MM.1S (cell line): ENCODE measurements around the gene NDUFAF2.

Source experiments
- DNase-seq: peaks from one replicate; pipeline ENCODE4 v3.0.0-alpha.2; 2015
- H2AFZ ChIP-seq: fragments of 300-600 bp; sonication (generic); 2 replicates; pipeline ENCODE4 v1.6.0; 2016; ENCODE audit warnings: antibody characterized with exemption, low read length
- H3F3A ChIP-seq: fragments of 300-600 bp; sonication (generic); 2 replicates; pipeline ENCODE4 v1.6.1; 2016; ENCODE audit warnings: mild to moderate bottlenecking, antibody characterized with exemption, low read length, moderate library complexity, mixed read lengths; ENCODE audit not compliant: insufficient read depth
- H3K27ac ChIP-seq: fragments of 300-600 bp; sonication (generic); 2 replicates; pipeline ENCODE4 v1.5.1; 2016; ENCODE audit warnings: mild to moderate bottlenecking, low read length
- H3K27me3 ChIP-seq: fragments of 300-600 bp; sonication (generic); replicated peaks from 2 replicates; pipeline ENCODE4 v1.6.0; 2016; ENCODE audit warnings: low read length; ENCODE audit not compliant: insufficient read depth
- H3K36me3 ChIP-seq: fragments of 300-600 bp; sonication (generic); replicated peaks from 2 replicates; pipeline ENCODE4 v1.6.1; 2016; ENCODE audit warnings: mild to moderate bottlenecking, low read length, mixed read lengths; ENCODE audit not compliant: insufficient read depth
- H3K4me1 ChIP-seq: fragments of 300-600 bp; sonication (generic); 2 replicates; pipeline ENCODE4 v1.6.1; 2016; ENCODE audit warnings: low read length, mixed read lengths
- H3K4me2 ChIP-seq: fragments of 300-600 bp; sonication (generic); 2 replicates; pipeline ENCODE4 v1.6.0; 2016; ENCODE audit warnings: low read depth, low read length
- H3K4me3 ChIP-seq: fragments of 300-600 bp; sonication (generic); 2 replicates; pipeline ENCODE4 v1.5.1; 2016; ENCODE audit warnings: low read length, mixed read lengths
- H3K79me2 ChIP-seq: fragments of 300-600 bp; sonication (generic); 2 replicates; pipeline ENCODE4 v1.6.1; 2016; ENCODE audit warnings: mixed run types, low read length, mixed read lengths
- H3K9ac ChIP-seq: fragments of 300-600 bp; sonication (generic); 2 replicates; pipeline ENCODE4 v1.6.1; 2016; ENCODE audit warnings: low read length, mixed read lengths
- H3K9me2 ChIP-seq: fragments of 300-600 bp; sonication (generic); replicated peaks from 2 replicates; pipeline ENCODE4 v1.6.1; 2016; ENCODE audit warnings: mild to moderate bottlenecking, low read length, mixed read lengths; ENCODE audit not compliant: insufficient read depth
- H3K9me3 ChIP-seq: fragments of 300-600 bp; sonication (generic); replicated peaks from 2 replicates; pipeline ENCODE4 v1.6.1; 2016; ENCODE audit warnings: mild to moderate bottlenecking, low read length, mixed read lengths; ENCODE audit not compliant: insufficient read depth
- H4K20me1 ChIP-seq: fragments of 300-600 bp; sonication (generic); 2 replicates; pipeline ENCODE4 v1.6.1; 2016; ENCODE audit warnings: mild to moderate bottlenecking, low read length, moderate library complexity, mixed read lengths; ENCODE audit not compliant: insufficient read depth
- EZH2 ChIP-seq: fragments of 300-600 bp; sonication (generic); optimal IDR thresholded peaks from 2 replicates; pipeline ENCODE3; 2017; ENCODE audit warnings: low read depth, mild to moderate bottlenecking, antibody characterized with exemption, low read length, mixed read lengths
- EZH2phosphoT487 ChIP-seq: fragments of 300-600 bp; sonication (generic); IDR thresholded peaks from 2 replicates; pipeline ENCODE4 v1.6.1; 2018; ENCODE audit warnings: antibody characterized with exemption, low read length
- TF ChIP-seq, protein P1 (sequence below): fragments of 300-600 bp; sonication (generic); IDR thresholded peaks from 2 replicates; pipeline ENCODE4 v1.5.1; 2016; ENCODE audit warnings: antibody characterized with exemption, low read length, mixed read lengths

The NDUFAF2 gene

DNA sequence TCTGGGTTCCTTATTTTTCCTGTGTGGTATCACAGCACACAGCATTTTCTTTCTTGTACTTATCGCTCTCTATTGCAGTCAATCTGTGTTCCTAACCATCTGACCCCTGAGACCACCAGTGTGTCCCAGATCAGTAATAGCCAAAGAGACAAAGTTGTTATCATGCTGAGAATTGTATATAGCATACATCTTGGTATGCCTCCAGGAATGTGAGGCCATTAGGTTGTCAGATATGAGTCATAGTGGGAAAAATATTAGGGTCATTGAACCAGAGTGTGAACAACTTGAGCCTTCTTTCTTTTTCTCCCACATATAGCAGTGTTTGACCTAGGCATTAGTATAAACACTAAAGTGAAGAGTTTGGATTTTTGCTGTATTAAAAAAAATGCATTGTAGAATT, 106.3 kb downstream of the NDUFAF2 start:
- no peak overlapping the region for H3K27ac ChIP-seq
- H3K36me3 ChIP-seq: no peaks in the 10 kb centered on the region
- no peaks in the 10 kb centered on the region for H3K9me3 ChIP-seq
- H3K4me1 ChIP-seq: no peaks in the 10 kb centered on the region
- H3K4me2 ChIP-seq: no peak overlapping the region
- TF ChIP-seq EZH2: no peak
- TF ChIP-seq, protein P1, sequence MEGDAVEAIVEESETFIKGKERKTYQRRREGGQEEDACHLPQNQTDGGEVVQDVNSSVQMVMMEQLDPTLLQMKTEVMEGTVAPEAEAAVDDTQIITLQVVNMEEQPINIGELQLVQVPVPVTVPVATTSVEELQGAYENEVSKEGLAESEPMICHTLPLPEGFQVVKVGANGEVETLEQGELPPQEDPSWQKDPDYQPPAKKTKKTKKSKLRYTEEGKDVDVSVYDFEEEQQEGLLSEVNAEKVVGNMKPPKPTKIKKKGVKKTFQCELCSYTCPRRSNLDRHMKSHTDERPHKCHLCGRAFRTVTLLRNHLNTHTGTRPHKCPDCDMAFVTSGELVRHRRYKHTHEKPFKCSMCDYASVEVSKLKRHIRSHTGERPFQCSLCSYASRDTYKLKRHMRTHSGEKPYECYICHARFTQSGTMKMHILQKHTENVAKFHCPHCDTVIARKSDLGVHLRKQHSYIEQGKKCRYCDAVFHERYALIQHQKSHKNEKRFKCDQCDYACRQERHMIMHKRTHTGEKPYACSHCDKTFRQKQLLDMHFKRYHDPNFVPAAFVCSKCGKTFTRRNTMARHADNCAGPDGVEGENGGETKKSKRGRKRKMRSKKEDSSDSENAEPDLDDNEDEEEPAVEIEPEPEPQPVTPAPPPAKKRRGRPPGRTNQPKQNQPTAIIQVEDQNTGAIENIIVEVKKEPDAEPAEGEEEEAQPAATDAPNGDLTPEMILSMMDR: no peak
- TF ChIP-seq EZH2phosphoT487: no peak
- no peaks in the 10 kb centered on the region for H3K27me3 ChIP-seq
- no peak overlapping the region for H3K4me3 ChIP-seq
- H2AFZ ChIP-seq: no peak overlapping the region
- H3K79me2 ChIP-seq: no peaks in the 10 kb centered on the region
- H4K20me1 ChIP-seq: no peaks in the 10 kb centered on the region
- no peak for DNase-seq
- no peak overlapping the region for H3K9ac ChIP-seq
- H3F3A ChIP-seq: no peaks in the 10 kb centered on the region
- H3K9me2 ChIP-seq: no peaks in the 10 kb centered on the region

DNA sequence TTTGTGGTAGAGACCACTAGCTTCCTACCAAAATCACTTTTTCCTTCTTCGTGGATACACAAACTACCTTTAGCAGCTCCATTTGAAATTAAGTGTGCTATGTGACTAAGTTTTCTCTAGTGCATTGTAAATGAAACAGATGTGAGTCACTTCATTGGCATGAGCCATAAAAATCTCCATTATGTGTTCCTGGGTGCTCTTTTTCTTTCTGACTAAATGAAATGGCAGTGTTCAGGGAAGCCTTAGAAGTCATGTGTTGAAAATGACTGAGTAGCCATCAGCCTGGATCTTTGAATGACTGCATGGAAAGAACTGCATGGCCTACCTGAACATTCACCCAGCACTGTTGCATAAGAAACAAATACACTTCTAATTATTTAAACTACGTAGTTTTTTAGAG, 107.9 kb downstream of the NDUFAF2 start:
- Histone ChIP-seq H3K9ac (no peak overlapping the region), H3K4me1 (no peaks in the 10 kb centered on the region), H2AFZ (no peak overlapping the region), H4K20me1 (no peaks in the 10 kb centered on the region), H3K9me3 (no peaks in the 10 kb centered on the region), H3K27ac (no peak overlapping the region), H3K4me3 (no peak overlapping the region), H3K79me2 (no peaks in the 10 kb centered on the region), H3K4me2 (no peak overlapping the region), H3K9me2 (no peaks in the 10 kb centered on the region), H3K36me3 (no peaks in the 10 kb centered on the region), H3K27me3 (no peaks in the 10 kb centered on the region), H3F3A (no peaks in the 10 kb centered on the region)
- no peak for DNase-seq
- no peak for TF ChIP-seq EZH2phosphoT487
- TF ChIP-seq EZH2: no peak
- TF ChIP-seq, protein P1: no peak

DNA sequence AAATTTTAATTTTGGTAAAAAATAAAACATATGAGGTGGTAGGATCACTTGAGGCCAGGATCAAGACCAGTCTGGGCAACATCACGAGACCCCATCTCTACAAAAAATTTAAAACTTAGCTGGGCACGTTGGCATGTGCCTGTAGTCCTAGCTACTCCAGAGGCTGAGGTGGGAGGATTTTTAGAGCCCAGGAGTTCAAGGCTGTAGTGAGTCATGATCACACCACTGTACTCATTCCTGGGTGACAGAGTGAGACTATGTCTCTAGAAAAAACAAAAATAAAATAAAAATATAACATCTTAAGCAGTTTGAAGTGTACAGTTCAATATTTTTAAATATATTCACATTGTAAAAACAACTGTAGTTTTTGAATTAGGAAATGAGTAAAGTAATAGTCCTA, 108.9 kb downstream of the NDUFAF2 start:
- Histone ChIP-seq H3K4me1 (no peaks in the 10 kb centered on the region), H3K27ac (no peak overlapping the region), H3F3A (no peaks in the 10 kb centered on the region), H3K4me3 (no peak overlapping the region), H3K9me2 (no peaks in the 10 kb centered on the region), H3K27me3 (no peaks in the 10 kb centered on the region), H3K9me3 (no peaks in the 10 kb centered on the region), H3K9ac (no peak overlapping the region), H2AFZ (no peak overlapping the region), H3K79me2 (no peaks in the 10 kb centered on the region), H3K4me2 (no peak overlapping the region), H3K36me3 (no peaks in the 10 kb centered on the region), H4K20me1 (no peaks in the 10 kb centered on the region)
- no peak for DNase-seq
- TF ChIP-seq, protein P1: no peak
- TF ChIP-seq EZH2phosphoT487 (no peak), EZH2 (no peak)
